ENCODE measurements around the gene NRXN3. TPM values are rescaled to one million over a fixed set of nuclear protein-coding genes. Genes with fewer than 3 reads are reported as not detected.

NRXN3 gene
- total RNA-seq, 3 donors from 2014 or later, result 2.1 to 27.3 (median 2.6) TPM

GRCh38 chr14:79734656-79735055, 1564.5 kb downstream of the NRXN3 start:
- ATAC-seq (no peak), DNase-seq (no peak)
- H3K9me3 ChIP-seq, result peaks cover 13% of the 10 kb centered on the region
- no peak overlapping the region for H3K4me3 ChIP-seq
- no peak for TF ChIP-seq CTCF (IDR thresholded peaks at IDR 0.05)
- intact Hi-C loops (cut with DNase I, micrococcal nuclease), result no loop called here
- H3K4me1 ChIP-seq (ENCODE audit: low read depth), result no peaks in the 10 kb centered on the region
- H3K36me3 ChIP-seq (ENCODE audit: low read depth), result no peaks in the 10 kb centered on the region

GRCh38 chr14:79735121-79735520, 1564.9 kb downstream of the NRXN3 start:
- H3K36me3 ChIP-seq (ENCODE audit: low read depth), result no peaks in the 10 kb centered on the region
- no peaks in the 10 kb centered on the region for H3K4me1 ChIP-seq (ENCODE audit: low read depth)
- DNase-seq, result no peak
- intact Hi-C loops (cut with DNase I, micrococcal nuclease), result no loop called here
- no peak overlapping the region for H3K4me3 ChIP-seq
- ATAC-seq, result no peak
- no peak for TF ChIP-seq CTCF (IDR thresholded peaks at IDR 0.05)
- peaks cover 13% of the 10 kb centered on the region for H3K9me3 ChIP-seq

DNA sequence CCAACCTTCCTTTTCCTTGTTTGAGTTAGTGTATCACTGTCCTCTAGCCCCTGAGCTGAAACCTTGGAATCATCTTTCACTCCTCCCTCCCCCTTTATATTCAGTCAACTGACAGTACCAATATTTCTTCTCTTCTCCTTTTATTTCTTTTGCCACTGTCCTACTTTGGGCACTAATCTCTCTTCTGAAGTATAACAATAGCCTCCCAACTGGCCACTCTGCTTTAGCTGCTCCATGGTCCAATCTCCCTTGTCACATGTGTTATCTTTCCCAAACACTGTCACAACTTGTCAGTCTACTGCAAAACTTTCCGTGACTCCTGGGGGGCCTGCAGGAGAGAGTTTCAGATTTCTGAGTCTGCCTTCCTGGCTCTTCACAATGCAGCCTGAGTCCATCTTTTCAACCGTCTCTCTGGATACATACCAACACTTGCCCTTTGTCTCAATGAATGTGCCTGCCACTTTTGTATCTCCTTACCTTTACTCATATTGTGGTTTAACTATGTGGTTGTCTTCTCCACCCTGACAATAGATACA, 1570.0 kb downstream of the NRXN3 start:
- no peak for TF ChIP-seq CTCF (IDR thresholded peaks at IDR 0.05)
- no peak for DNase-seq
- no peaks in the 10 kb centered on the region for H3K4me1 ChIP-seq (ENCODE audit: low read depth)
- H3K36me3 ChIP-seq (ENCODE audit: low read depth), result no peaks in the 10 kb centered on the region
- ATAC-seq, result no peak
- intact Hi-C loops (cut with DNase I, micrococcal nuclease), result no loop called here
- H3K9me3 ChIP-seq, result peaks cover 13% of the 10 kb centered on the region
- no peak overlapping the region for H3K4me3 ChIP-seq

DNA sequence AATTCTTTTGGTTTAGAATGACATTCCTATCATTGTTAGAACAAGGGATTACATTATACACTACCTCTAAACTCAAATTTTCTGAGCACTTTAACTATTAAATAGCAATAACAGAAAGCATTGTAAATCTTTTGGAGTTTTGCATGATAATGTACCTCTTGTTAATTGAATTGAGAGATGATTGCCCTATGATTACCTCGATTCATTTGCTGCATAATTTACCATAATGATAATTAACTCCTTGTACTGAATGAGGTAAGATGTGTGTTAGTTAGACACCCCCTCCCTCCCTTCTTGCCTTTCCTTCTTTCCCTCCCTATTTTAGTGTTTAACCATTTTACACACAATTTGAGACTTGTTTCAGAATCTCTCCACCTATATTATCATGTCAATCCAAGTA, 1572.0 kb downstream of the NRXN3 start:
- Histone ChIP-seq H3K4me1 (ENCODE audit: low read depth) (no peaks in the 10 kb centered on the region), H3K9me3 (peaks cover under 1% of the 10 kb centered on the region), H3K4me3 (no peak overlapping the region), H3K36me3 (ENCODE audit: low read depth) (no peaks in the 10 kb centered on the region)
- ATAC-seq (no peak), DNase-seq (no peak)
- TF ChIP-seq CTCF (IDR thresholded peaks at IDR 0.05), result no peak
- intact Hi-C loops (cut with DNase I, micrococcal nuclease), result no loop called here

GRCh38 chr14:79745046-79745445, 1574.9 kb downstream of the NRXN3 start:
- intact Hi-C loops (cut with DNase I, micrococcal nuclease), result no loop called here
- Histone ChIP-seq H3K36me3 (ENCODE audit: low read depth) (no peaks in the 10 kb centered on the region), H3K9me3 (no peaks in the 10 kb centered on the region), H3K4me3 (no peak overlapping the region), H3K4me1 (ENCODE audit: low read depth) (no peaks in the 10 kb centered on the region)
- DNase-seq (no peak), ATAC-seq (no peak)
- no peak for TF ChIP-seq CTCF (IDR thresholded peaks at IDR 0.05)

DNA sequence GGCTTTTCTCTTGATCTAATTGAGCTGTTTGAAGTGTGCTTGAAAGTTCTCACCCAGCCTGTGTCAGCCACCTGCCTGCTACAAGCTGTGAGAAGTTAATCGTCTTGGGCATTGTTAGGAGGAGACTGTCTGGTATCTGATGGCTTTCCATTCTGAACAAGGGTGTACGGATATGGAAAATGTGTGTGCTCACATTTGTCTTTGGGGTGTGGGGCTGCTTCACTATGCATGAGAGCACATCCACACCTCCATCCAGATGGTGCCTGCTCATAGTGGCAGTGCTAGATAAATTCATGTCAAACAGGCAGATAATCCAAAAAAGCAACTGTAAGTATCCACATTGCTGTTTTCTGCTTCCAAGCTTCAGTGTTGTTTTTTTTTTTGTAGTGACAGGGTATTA, 1578.9 kb downstream of the NRXN3 start:
- intact Hi-C loops (cut with DNase I, micrococcal nuclease), result no loop called here
- ATAC-seq (no peak), DNase-seq (no peak)
- H3K36me3 ChIP-seq (ENCODE audit: low read depth), result no peaks in the 10 kb centered on the region
- TF ChIP-seq CTCF (IDR thresholded peaks at IDR 0.05), result no peak
- H3K4me3 ChIP-seq, result no peak overlapping the region
- H3K9me3 ChIP-seq, result no peaks in the 10 kb centered on the region
- H3K4me1 ChIP-seq (ENCODE audit: low read depth), result no peaks in the 10 kb centered on the region
